Left hindlimb (tissue), 1 donor: ENCODE results near the gene ALDH16A1.
"Not testable (repeated sequence)": the region's sequence is repeated elsewhere in the genome, so short reads cannot be mapped to it uniquely, and the experiment has no call there.

Source experiments
- DNase-seq: peaks from one replicate; pipeline ENCODE4 v3.0.0-alpha.2; 2018

Gene ALDH16A1

DNA sequence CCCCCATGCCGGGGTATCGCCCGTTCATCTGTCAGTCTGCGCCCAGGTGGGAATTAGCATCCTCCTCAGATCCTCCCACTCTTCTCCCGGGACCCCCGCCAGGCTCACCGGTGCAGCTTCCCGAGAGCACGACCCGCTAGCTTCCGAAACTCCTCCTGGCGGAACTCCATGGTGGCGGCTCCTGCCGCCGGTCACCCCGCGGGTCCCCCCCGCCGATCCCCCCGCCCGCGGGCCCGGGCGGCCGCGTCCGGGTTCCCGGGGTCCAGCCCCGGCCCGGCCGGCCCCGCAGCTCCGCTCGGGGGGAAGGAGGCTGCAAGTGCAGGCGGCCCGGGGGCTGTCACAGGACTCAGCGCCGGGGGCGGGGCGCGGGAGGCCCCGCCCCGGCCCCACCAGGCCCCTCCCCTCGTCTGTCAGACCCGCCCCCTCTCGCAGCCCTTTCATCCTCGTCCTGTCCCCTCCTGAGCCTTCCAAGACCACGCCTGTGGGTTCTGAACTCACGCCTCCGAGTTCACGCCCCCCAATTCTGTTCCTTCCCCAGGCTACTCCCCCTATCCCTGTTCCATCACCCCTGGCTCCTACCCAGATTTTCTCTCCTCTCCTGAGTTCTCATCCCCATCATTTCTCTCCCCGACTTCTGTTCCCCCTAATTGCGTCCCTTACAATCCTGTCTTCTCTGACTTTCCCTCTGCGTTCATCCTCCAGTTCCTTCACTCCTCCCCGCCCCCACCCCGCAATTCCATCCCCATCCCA lies 11.6 kb upstream of the ALDH16A1 start, which contains the start of gene SLC17A7:
SLC17A7 (minus strand) TSS at position 318 of the 750 bp plus-strand sequence; CDS start at position 170, 148 bp downstream.
- peak; percentile 67 for DNase-seq

DNA sequence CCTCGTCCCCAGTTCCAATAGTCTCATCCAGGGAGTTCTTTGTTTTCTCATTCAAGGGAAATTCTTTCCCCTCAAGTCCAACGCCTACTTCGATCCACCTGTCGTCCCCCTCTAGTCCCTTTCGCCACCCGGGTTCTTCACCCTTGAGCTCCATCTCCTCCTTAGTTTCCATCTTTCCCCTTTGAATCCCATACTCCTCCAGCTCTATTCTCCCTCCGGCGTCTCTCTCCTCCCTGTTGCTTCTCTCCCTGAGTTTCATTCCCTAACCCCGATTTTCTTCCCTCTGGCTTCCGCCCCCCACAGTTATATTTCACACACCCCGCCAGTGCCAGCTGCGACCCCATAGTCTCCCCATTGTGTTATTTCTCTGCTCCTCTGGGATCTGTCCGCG lies 11.1 kb upstream of the ALDH16A1 start:
- DNase-seq: no peak

DNA sequence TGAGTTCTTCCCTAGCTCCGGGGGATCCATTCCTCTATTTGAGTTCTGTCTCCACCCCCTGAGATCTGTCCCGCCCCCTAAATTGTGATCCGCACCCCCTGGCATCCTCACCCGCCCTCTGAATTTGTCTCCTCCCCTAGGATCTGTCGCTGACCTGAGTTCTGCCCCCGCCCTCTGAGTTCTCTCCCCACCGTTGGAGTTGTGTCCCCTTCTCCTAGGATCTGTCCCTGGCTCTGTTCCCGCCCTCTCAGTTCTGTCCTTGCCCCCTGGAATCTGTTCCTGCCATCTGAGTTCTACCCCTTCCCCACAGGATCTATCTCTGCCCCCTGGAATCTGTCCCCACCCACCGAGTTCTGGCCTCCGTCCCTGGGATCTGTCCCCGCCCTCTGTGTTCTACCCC lies 10.7 kb upstream of the ALDH16A1 start:
- no peak for DNase-seq

DNA sequence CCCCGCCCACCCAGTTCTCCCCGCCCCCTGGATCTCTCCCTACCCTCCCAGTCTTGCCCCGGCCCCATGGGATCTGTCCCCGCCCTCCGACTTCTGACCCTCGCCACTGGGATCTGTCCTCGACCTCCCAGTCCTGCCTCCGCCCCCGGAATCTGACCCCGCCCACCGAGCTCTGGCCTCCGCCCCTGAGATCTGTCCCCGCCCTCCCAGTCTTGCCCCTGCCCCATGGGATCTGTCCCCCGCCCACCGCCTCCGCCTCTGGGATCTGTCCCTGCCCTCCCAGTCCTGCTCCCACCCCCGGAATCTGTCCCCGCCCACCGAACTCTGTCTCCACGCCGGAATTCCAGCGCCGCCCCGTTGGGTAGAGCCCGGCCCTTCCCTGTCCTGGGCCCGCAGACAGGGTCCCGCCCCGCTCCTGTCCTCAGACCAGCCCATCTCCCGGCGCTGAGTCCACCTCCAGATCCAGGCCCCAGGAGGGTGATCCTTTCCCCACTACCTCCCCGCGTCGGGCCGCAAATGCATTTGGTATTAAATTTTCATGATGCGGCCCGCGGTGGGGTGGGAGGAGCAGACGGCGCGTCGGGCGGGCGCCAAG lies 10.2 kb upstream of the ALDH16A1 start:
- DNase-seq: peak; percentile 95

DNA sequence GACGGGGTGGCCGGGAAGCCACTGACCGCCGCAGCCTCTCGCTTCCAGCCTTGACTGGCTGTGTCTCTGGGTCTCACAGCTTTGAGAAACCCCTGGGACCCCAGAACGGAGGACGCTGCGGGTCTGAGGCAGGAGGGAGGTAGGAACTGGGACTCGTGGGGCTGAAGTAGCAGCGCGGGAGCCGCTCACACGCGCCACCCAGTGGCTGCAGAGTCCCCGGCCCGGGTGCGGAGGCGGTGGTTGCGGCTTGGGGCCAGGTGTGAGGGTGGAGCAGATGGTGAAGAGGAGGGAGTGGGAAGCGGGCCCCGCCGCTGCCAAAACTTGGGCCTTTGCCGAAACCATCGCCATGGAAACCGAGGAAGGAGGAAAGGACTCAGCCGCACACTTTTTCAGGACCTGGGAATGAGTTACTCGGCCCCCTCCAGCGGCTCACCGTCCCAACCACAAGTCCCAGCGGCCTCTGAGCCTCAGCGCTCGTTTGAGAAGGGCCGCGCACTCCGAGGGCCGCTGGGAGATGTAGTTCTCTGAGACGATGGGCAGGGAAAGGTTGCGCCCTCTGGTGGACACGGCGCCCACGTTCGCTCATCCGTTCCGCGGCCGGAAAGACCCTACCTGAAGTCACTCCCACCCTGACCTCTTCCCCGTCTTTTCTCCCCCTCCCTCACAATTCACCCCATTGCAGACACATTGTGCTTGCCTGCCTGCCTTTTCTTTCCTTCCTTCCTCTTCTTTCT lies 9.5 kb upstream of the ALDH16A1 start:
- DNase-seq: peak; percentile 98

DNA sequence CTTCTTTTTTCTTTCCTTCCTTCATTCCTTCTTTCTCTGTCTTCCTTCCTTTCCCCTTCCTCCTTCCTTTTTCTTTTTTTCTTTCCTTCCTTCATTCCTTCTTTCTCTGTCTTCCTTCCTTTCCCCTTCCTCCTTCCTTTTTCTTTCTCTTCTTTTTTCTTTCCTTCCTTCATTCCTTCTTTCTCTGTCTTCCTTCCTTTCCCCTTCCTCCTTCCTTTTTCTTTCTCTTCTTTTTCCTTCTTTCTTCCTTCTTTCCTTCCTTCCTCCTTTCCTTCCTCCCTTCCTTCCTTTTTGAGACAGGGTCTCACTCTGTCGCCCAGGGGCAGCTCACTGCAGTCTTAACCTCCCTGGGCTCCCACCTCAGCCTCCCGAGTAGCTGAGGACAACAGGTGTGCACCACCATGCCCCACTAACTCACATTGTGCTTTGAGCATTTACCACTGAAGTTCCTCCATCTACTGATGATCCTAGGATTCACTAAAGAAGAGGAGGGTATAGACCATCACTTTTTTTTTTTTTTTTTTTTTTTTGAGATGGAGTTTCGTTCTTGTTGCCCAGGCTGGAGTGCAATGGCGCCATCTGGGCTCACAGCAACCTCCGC lies 8.8 kb upstream of the ALDH16A1 start:
- not testable (repeated sequence) for DNase-seq

DNA sequence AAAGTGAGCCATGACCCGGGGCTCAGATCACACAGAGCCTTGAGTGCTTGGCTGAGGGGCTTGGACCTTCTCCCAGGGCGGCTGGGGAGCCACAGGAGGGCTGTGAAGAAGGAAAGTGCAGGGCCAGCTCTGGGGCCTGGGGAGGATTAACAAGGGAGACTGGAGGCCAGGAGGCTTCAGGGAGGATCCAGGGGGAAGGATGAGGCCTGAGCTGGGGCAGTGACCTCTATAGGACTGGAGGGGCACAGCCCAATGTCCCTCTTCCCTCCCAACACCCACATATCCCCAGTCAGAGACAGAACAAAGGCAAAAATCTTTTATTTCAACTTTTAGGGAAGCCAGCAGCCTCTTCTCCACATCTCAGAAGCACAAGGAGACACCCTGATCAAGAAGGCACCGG lies 7.0 kb upstream of the ALDH16A1 start:
- no peak for DNase-seq

DNA sequence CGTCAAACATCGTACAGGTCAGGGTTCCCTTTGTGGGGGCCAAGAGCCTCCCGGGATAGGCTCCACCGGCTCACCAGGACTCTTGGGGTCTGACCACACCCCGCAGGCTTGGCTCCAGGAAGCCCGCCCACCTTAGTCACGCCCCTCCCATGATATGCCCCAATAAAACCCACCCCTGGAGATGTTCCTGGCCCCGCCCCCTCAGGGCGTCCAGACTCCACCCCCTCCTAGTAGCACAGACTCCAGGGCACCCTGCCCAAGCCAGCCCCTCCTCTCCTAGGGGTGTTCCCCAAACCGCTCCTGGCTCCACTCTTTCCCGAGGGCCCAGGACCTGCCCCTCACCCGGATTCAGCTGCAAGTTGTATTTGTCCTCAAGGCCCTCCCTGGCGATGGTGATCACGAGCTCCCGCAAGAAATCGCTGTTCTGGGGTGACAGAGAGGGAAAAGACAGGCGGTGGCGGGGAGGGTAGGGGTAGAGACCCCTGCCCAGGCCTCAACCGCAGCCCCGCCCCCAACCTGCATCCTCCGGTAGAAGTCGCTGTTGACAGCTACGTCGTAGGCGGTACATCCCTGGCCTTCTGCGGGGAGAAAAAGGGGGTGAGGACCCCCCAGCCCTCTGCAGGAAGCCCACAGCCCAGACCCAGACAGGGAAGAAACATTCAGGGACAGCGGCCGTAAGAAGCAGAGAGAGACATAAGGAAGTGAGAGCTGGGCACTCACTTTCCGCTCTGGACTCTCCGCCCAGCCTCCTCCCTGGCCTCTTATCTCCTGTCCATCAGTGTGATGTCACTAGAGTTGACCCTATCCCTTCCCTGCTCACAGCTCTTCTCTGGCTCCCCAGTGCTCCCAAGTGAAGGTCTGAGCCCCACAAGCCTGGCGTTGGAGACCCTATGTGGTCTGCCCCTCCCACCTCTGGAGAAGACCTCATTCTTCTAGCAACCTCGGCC lies 5.3 kb upstream of the ALDH16A1 start:
- DNase-seq: no peak

DNA sequence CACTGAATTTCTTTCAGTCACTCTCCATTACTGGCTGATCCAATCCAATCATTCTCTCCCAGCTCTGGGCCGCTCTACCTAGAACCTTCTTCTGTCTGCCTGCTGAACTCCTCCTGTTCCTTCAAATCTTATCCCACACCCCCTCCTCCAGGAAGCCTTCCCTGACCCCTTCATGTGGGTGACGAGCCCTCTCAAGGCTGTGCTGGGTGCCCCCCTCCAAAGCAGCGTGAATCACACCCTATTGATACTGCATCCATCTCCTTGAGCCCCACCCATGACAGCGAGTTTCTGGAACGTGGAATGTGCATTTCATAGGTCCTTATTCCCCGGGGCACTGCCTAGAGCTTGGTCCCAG lies 4.6 kb upstream of the ALDH16A1 start:
- DNase-seq: no peak

DNA sequence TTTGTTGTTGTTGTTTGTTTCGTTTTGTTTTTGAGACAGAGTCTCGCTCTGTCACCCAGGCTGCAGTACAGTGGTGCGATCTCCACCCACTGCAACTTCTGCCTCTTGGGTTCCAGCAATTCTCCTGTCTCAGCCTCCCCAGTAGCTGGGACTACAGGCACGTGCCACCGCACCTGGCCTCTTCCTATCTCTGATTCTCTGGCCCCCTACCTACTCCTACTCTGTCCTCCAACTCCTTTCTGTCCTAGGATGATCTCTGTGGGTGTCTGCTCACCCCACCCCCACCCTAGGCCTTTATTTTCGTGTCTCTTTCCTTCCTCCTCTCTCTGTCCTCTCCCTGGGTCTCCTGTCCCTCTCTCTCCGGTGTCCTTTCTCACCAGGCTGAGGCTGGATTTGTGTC lies 2.6 kb upstream of the ALDH16A1 start:
- DNase-seq: no peak

DNA sequence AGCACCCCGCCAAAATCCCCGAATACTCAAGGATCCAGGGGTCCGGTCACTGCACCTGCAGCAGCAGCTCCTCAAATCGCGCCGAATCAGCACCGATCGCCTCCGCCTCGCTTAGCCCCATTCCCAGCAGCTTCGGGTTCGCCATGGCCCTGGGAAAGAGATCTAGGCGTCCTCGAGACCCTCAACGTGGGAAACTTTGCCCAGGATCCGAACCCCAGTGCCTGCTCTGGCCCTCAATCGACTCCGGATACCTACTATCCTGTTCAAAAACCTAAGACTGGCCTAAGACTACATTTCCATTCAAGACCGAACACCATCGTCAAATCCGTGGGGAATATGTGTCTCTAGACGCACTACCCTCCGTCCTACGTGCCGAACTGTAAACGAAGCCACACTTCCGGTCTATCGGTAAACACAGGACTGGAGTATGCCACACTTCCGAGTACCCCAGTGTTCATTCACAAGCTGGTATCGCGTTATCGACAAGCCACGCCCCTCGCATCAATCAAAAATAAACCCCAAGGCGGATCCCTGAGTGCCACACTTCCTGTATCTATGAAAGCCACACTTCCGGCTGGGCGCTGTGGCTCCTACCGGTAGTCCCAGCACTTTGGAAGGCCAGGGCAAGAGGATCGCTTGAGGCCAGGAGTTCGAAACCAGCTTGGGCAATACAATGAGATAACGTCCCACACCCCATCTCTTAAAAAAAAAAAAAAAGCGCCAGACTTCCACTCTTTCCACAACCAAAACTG lies 1.4 kb upstream of the ALDH16A1 start, which contains the start of gene PIH1D1:
PIH1D1 (minus strand) TSS at position 385 of the 752 bp plus-strand sequence; CDS start at position 145, 240 bp downstream.
- DNase-seq: peak; percentile 97

DNA sequence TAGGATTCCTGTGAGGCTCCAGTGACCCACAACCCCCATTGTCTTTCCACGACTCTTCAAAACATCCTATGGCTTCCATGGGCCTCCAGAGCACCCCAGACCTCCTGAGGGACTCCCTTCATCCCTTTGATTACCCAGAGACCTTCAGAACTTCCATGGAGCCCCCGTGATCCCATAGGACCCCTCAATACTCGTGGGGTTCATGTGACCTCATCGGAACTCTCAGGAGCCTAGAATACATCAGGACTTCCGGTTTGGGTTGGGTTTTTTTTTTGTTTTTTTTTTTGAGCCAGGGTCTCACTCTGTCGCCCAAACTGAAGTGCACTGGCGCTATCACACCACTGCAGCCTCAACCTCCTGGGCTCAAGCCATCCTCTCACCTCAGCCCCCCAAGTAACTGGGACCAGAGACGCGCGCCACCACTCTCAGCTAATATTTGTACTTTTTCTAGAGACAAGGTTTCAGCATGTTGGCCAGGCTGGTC lies 774 bp downstream of the ALDH16A1 start:
- no peak for DNase-seq

DNA sequence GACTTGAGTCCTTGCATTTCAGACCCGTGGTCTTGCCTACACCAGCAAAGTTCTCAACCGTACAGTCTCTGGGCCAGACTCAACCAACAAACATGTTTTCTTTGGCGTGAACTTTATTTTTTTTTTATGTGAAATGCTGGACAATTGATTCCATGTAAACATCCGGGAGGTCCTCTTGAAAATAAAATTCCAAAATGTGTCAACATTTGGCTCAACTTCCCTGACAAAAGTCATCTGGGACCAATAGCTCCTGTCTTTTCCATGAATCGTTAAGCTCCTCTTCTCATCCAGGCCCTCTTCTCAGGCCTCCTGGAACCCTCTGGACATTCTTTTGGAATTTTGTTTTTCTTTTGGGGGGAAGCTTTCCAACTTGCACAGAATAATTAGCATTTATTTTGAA lies 2.7 kb downstream of the ALDH16A1 start:
- DNase-seq: no peak

DNA sequence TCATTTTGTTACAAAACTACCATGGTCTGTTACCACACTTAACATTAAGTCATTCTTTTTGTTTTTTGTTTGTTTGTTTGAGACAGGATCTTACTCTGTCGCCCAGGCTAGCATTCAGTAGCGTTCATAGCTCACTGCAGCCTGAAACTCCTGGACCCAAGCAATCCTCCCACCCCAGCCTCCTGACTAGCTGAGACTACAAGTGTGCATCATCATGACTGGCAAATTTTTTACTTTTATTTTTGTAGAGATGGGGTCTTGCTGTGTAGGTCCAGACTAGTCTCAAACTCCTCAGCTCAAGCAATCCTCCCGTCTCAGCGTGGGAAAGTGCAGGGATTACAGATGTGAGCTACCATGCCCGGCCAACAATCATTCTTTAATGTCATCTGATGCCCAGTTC lies 3.3 kb downstream of the ALDH16A1 start:
- no peak for DNase-seq

DNA sequence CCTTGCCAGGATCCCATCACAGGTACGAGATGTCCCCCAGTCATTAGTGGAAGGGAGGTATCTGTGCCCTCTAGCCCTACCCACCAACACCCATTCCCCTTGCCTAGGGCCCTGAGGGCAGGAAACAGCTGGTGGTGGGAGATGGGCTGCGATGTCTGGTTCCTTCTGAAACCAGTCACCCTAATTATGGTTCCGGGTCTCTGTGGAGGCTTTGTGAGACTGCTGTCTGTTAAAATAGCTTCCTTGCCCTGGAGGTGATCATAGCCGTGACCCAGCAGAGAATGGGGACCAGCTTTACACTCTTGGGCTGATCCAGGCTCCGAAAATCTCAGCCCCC lies 5.5 kb downstream of the ALDH16A1 start:
- no peak for DNase-seq

DNA sequence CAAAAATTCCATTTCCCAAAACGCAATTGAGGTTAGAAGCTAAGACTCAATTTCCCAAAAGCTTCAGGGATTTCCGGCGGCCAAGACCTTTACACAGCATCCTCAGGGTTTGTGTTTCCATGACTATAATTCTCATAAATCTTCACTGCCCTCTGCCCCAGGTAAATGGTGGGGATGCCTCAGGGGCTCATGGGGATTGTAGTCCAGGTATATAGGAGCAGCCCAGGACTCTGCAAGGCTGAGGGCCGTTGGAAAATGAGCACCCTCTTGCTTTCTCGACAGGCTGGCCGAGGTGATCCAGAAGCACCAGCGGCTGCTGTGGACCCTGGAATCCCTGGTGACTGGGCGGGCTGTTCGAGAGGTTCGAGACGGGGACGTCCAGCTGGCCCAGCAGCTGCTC lies 6.4 kb downstream of the ALDH16A1 start:
- no peak for DNase-seq

DNA sequence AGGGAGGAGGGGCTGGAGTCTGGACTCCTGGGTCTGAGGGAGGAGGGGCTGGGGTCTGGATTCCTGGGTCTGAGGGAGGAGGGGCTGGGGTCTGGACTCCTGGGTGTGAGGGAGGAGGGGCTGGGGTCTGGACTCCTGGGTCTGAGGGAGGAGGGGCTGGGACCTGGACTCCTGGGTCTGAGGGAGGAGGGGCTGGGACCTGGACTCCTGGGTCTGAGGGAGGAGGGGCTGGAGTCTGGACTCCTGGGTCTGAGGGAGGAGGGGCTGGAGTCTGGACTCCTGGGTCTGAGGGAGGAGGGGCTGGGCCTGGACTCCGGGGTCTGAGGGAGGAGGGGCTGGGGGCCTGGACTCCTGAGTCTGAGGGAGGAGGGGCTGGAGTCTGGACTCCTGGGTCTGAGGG lies 8.1 kb downstream of the ALDH16A1 start:
- not testable (repeated sequence) for DNase-seq

DNA sequence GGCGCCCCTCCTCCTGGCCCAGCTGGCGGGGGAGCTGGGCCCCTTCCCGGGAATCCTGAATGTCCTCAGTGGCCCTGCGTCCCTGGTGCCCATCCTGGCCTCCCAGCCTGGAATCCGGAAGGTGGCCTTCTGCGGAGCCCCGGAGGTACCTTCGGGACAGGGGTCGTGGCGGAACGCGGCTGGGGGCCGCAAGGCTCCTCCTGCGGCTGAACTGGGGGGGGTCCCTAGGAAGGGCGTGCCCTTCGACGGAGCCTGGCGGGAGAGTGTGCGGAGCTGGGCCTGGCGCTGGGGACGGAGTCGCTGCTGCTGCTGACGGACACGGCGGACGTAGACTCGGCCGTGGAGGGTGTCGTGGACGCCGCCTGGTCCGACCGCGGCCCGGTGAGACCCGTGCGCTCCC lies 8.6 kb downstream of the ALDH16A1 start:
- no peak for DNase-seq

DNA sequence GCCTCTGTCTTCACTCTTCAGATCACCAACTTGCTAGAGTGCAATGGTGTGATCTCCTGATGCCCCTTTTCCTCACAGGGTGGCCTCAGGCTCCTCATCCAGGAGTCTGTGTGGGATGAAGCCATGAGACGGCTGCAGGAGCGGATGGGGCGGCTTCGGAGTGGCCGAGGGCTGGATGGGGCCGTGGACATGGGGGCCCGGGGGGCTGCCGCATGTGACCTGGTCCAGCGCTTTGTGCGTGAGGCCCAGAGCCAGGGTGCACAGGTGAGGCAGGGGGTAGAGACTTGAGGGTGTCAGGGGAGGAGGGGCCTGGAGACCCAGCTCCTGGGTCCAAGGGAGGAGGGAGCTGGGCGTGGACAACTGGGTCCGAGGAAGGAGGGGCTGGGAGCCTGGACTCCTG lies 9.5 kb downstream of the ALDH16A1 start:
- DNase-seq: no peak

DNA sequence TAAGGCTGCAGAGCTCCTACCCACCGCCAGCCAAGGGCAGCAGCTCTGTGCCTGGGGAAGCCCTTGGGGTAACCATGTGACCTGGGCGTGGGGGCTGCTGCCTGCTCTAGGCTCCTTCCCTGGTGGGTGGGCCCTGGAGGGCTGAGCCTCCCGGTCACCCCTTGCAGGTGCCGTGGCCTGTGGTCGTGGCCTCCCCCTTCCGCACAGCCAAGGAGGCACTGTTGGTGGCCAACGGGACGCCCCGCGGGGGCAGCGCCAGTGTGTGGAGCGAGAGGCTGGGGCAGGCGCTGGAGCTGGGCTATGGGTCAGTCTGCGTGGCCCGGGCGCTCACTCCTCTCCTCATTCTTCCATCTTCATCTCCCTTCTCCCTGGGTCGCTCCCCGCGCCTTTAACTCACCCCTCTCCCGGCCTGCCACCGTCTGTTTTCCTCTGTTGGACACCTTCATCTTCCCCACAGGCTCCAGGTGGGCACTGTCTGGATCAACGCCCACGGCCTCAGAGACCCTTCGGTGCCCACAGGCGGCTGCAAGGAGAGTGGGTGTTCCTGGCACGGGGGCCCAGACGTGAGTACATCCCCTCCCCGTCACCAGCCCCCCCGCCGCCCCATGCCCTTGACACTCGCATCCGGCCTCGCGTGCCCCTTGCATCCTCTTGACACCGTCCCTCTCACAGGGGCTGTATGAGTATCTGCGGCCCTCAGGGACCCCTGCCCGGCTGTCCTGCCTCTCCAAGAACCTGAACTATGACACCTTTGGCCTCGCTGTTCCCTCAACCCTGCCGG lies 11.1 kb downstream of the ALDH16A1 start:
- DNase-seq: no peak

DNA sequence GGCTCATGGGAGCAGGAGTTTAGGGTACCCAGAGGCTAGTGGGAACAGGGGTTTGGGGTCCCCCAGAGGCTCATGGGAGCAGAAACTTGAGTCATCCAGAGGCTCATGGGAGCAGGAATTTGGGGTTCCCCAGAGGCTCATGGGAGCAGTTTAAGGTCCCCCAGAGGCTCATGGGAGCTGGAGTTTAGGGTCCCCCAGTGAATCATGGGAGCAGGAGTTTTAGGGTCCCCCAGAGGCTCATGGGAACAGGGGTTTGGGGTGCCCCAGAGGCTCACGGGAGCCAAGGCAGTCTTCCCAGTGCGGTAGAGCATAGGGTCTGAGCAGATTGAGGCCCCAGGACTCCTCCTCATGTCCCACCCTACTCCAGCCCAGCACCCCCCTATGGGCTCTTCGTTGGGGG lies 12.3 kb downstream of the ALDH16A1 start:
- no peak for DNase-seq
